Measurements from ENCODE around the gene NUP214. TPM values are rescaled to one million over a fixed set of nuclear protein-coding genes. Genes with fewer than 3 reads are reported as not detected.
"Not testable (repeated sequence)": the region's sequence is repeated elsewhere in the genome, so short reads cannot be mapped to it uniquely, and the experiment has no call there.

NUP214 gene
- total RNA-seq, 2 experiments from 2014 or later = 61.4 to 97.7 TPM

DNA sequence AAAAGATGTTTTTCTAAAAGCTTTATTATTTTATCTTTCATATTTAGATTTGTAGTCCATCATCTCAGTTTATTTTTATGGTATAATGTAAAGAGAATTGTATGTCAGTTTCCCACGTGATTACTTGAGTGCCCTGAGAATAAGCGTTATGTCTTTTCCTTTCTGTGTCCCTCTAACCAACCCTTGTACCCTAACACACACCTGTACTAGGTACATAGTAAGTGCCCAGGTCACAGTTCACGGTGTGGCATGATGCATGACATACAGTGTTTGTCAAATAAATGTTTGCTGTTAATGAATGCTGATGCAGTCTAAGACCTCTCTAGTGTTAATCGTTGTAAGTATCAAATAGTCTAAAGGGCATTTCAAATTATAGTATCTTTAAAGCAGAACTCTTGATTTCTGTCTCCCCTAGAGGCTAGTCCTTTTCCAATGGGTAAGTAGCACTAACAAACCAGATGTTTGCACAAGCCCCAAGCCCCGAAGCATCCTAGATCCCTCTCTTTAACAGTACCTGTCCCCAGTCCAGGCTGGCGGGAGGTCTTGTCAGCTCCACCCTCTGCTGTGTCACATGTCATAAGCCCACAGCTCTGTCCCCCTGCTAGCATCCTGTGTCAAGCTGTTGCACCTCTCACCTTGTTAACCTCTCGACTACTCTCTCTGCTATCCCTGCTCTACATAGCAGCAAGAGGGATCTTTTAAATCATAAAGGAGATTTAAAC lies 23.7 kb downstream of the NUP214 start:
- ChIA-PET POLR2A (interaction anchor here (1.2 kb wide), 1 partner anchor 24 kb away, joined by 3 read pairs; the partner anchor contains the start of gene NUP214), CTCF (interaction anchor here (0.6 to 1.2 kb wide), 3 partner anchors 128 to 200 kb away, joined by 3 to 5 read pairs (median 3); no protein-coding TSS in a partner anchor)
- Mint-ChIP-seq H3K4me1 (peaks cover 12% of the 10 kb centered on the region), H3K27ac (no peak overlapping the region), H3K36me3 (ENCODE audit: low read depth) (peaks cover 60% of the 10 kb centered on the region), H3K9me3 (ENCODE audit: low read depth) (no peaks in the 10 kb centered on the region), H3K4me3 (no peak overlapping the region), H3K27me3 (no peaks in the 10 kb centered on the region)
- ATAC-seq = no peak
- intact Hi-C loops (cut with DNase I, micrococcal nuclease) = no loop called here
- DNase-seq = no peak

DNA sequence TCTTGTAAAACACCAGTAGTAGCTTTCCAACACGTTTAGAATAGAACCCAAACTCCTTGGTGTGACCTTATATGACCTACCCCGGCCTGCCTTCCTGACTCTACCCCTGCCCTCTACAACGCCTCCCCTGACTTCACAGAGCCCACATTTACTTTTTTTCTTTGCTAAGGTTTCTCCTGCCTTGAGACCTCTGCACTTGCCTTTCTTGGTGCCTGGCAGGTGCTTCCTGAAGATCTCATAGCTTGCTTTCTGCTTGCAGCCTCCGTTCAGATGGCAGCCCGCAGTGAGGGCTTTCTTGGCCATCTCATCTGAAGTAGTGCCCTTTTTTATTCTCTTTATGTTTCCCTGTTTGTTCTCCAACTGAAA lies 24.3 kb downstream of the NUP214 start:
- peaks cover 12% of the 10 kb centered on the region for H3K4me1 Mint-ChIP-seq
- POLR2A ChIA-PET = interaction anchor here (1.2 kb wide), 1 partner anchor 24 kb away, joined by 3 read pairs; the partner anchor contains the start of gene NUP214
- ATAC-seq (no peak), DNase-seq (no peak)
- CTCF ChIA-PET = interaction anchor here (0.8 to 1.2 kb wide), 3 partner anchors 65 to 200 kb away, joined by 3 to 5 read pairs (median 3); no protein-coding TSS in a partner anchor
- no peaks in the 10 kb centered on the region for H3K9me3 Mint-ChIP-seq (ENCODE audit: low read depth)
- H3K4me3 Mint-ChIP-seq = no peak overlapping the region
- no peaks in the 10 kb centered on the region for H3K27me3 Mint-ChIP-seq
- intact Hi-C loops (cut with DNase I, micrococcal nuclease) = no loop called here
- H3K36me3 Mint-ChIP-seq (ENCODE audit: low read depth) = peaks cover 60% of the 10 kb centered on the region
- H3K27ac Mint-ChIP-seq = peak overlapping the region; percentile 40

DNA sequence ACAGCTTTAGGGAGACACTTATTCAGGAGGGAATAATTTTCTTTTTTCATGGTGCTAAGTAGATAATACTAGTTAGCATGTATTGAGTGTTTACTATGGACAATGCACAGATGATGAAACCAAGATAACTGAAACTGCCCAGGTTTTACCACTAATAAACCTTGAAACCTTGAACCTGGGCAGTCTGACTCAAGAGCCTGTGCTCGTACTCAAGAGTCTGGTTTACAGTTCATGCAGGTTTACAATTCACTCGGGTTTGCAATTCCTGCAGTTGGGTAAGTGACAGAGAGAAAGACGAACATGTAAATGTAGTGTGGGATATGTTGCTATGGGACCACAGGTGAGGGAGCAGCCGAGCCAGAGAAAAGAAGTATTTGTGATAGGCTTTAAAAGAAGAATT lies 28.2 kb downstream of the NUP214 start:
- Mint-ChIP-seq H3K36me3 (ENCODE audit: low read depth) (peaks cover 52% of the 10 kb centered on the region), H3K27me3 (no peaks in the 10 kb centered on the region), H3K4me3 (no peak overlapping the region), H3K9me3 (ENCODE audit: low read depth) (no peaks in the 10 kb centered on the region), H3K27ac (no peak overlapping the region), H3K4me1 (peaks cover 12% of the 10 kb centered on the region)
- ATAC-seq (no peak), DNase-seq (no peak)
- ChIA-PET POLR2A (no interaction called here), CTCF (no interaction called here)
- intact Hi-C loops (cut with DNase I, micrococcal nuclease) = no loop called here

DNA sequence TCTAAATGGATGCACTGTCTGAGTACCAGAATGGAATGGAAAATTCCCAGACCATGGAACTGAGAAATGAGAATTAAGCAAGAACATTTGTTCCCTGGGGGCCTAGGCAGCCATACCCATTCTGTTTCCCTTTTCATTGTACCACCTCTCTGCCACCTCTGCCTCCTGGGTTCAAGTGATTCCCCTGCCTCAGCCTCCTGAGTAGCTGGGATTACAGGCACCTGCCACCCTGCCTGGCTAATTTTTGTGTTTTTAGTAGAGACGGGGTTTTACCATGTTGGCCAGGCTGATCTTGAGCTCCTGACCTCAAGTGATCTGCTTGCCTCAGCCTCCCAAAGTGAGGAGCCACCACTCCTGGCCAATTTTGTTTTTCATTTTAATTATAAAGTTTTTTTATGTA lies 33.3 kb downstream of the NUP214 start:
- peaks cover 46% of the 10 kb centered on the region for H3K36me3 Mint-ChIP-seq (ENCODE audit: low read depth)
- ATAC-seq; H3K27ac Mint-ChIP-seq; H3K27me3 Mint-ChIP-seq; H3K4me1 Mint-ChIP-seq; intact Hi-C loops (cut with DNase I, micrococcal nuclease); POLR2A ChIA-PET; DNase-seq; H3K4me3 Mint-ChIP-seq; H3K9me3 Mint-ChIP-seq (ENCODE audit: low read depth): not testable (repeated sequence)
- CTCF ChIA-PET = interaction anchor here (1.5 kb wide), 1 partner anchor 178 kb away, joined by 4 read pairs; no protein-coding TSS in a partner anchor

DNA sequence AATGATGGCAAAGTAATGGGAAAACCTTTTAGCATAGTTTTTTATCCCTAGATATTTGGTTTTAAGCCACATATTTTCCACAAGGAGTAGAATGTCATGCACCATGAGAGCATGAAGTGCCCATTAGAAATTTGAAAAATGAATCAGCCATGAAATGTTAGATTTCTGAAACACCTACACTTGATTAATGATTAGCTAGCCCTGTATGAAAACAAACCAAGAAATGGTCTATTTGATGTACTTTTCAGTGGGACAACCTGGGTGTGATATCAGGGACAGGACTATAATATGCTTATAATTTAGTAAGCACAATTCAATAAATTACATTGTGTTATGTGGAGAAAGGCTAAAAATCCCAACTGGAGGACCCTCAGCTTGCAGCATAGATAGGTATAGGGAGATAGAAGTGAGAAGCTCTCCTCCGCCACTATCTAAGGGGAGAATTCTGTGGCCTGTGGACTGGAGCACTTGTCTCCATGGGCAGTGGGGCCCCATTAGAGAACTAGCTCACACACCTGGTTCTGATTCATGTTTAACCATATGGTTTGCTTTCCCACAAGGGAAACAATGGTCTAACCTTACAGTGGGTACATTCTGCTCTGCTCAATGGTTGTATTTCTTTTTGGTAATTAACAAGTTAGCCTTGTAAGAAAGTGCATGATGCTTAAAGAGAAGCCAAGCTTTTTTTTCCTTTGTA lies 35.2 kb downstream of the NUP214 start:
- Mint-ChIP-seq H3K27ac (no peak overlapping the region), H3K4me3 (no peak overlapping the region), H3K9me3 (ENCODE audit: low read depth) (no peaks in the 10 kb centered on the region), H3K27me3 (no peaks in the 10 kb centered on the region), H3K36me3 (ENCODE audit: low read depth) (peaks cover 43% of the 10 kb centered on the region), H3K4me1 (no peaks in the 10 kb centered on the region)
- intact Hi-C loops (cut with DNase I, micrococcal nuclease) = no loop called here
- POLR2A ChIA-PET = interaction anchor here (0.6 kb wide), 1 partner anchor 23 kb away, joined by 7 read pairs; no protein-coding TSS in a partner anchor
- CTCF ChIA-PET = no interaction called here
- ATAC-seq (no peak), DNase-seq (no peak)

DNA sequence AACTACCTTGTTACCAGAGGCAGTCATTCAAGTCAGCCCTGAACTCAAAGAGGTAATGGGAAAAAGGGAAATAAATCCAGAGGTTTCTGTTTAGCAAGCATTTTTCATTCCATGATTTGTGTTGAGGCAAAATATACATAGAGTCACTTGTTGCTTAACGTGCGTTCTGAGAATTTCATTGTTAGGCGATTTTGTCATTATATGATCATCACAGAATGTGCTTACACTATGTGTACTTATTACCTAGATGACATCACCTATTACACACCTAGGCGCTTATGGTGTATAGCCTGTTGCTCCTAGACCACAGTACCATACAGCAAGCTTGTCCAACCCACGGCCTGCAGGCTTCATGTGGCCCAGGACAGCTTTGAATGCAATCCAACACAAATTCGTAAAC lies 36.2 kb downstream of the NUP214 start:
- no peak overlapping the region for H3K27ac Mint-ChIP-seq
- CTCF ChIA-PET = interaction anchor here (0.6 kb wide), 1 partner anchor 175 kb away, joined by 3 read pairs; no protein-coding TSS in a partner anchor
- POLR2A ChIA-PET = interaction anchor here (0.6 kb wide), 1 partner anchor 1051 kb away, joined by 3 read pairs; no protein-coding TSS in a partner anchor
- H3K4me3 Mint-ChIP-seq = no peak overlapping the region
- H3K4me1 Mint-ChIP-seq = no peaks in the 10 kb centered on the region
- H3K27me3 Mint-ChIP-seq = no peaks in the 10 kb centered on the region
- H3K9me3 Mint-ChIP-seq (ENCODE audit: low read depth) = no peaks in the 10 kb centered on the region
- peaks cover 45% of the 10 kb centered on the region for H3K36me3 Mint-ChIP-seq (ENCODE audit: low read depth)
- intact Hi-C loops (cut with DNase I, micrococcal nuclease) = no loop called here
- ATAC-seq = no peak
- no peak for DNase-seq

DNA sequence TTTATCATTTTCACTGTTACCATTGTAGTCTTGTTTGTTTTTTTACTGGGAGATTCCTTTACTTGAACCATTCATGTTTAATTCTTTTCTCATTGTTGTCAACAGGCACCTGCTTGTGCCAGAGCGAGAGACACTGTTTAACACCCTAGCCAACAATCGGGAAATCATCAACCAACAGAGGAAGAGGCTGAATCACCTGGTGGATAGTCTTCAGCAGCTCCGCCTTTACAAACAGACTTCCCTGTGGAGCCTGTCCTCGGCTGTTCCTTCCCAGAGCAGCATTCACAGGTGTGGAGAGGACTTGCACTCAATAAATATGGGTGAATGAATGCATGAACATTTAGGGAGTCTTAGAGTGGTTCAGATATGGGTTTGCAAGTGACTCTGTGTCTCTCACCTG lies 37.5 kb downstream of the NUP214 start:
- no peaks in the 10 kb centered on the region for H3K27me3 Mint-ChIP-seq
- CTCF ChIA-PET = no interaction called here
- ATAC-seq = no peak
- POLR2A ChIA-PET = interaction anchor here (0.7 kb wide), 1 partner anchor 14 kb away, joined by 3 read pairs; no protein-coding TSS in a partner anchor
- intact Hi-C loops (cut with DNase I, micrococcal nuclease) = no loop called here
- DNase-seq = no peak
- no peak overlapping the region for H3K27ac Mint-ChIP-seq
- no peaks in the 10 kb centered on the region for H3K9me3 Mint-ChIP-seq (ENCODE audit: low read depth)
- no peaks in the 10 kb centered on the region for H3K4me1 Mint-ChIP-seq
- H3K4me3 Mint-ChIP-seq = no peak overlapping the region
- H3K36me3 Mint-ChIP-seq (ENCODE audit: low read depth) = peaks cover 39% of the 10 kb centered on the region

DNA sequence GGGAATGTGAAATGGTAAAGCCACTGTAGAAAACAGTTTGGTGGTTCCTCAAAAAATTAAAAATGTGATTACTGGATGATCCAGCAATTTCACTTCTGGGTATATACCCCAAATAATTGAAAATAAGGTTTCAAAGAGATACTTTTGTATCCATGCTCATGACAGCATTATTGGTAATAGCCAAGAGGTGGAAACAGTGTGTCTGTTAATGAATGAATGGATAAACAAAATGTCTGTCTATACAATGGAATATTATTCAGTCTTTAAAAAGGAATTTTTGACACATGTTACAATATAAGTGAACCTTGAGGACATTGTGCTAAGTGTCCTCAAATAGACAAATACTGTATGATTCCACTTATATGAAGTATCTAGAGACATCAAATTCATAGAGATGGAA lies 40.1 kb downstream of the NUP214 start:
- POLR2A ChIA-PET = no interaction called here
- CTCF ChIA-PET = no interaction called here
- no peaks in the 10 kb centered on the region for H3K4me1 Mint-ChIP-seq
- H3K9me3 Mint-ChIP-seq (ENCODE audit: low read depth) = no peaks in the 10 kb centered on the region
- no peak for ATAC-seq
- H3K27me3 Mint-ChIP-seq = no peaks in the 10 kb centered on the region
- intact Hi-C loops (cut with DNase I, micrococcal nuclease) = no loop called here
- no peak for DNase-seq
- peaks cover 35% of the 10 kb centered on the region for H3K36me3 Mint-ChIP-seq (ENCODE audit: low read depth)
- H3K27ac Mint-ChIP-seq = no peak overlapping the region
- H3K4me3 Mint-ChIP-seq = no peak overlapping the region

DNA sequence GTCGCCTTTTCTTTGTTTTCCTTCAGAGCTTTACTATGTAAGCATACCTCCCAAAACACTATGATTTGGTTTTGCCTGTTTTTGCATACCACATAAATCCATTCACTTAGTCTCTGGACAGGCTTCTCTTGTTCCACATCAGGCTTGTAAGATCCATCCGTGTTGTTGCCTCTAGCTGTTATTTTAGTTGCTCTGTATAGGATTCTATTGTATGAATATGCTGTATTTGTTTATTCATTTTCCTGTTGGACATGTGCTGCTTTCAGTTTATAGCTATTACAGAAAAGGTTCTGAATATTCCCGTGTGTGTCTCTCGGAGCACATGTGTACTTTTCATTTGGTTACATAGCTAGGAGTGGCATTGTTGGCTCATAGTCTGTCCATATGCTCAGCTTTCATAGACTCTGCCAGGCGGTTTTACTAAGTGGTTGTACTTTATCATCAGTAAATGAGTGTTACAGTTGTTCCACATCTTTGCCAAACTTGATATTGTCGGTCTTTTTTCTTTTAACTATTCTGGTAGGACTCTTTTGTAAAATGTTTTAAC lies 41.8 kb downstream of the NUP214 start:
- ATAC-seq (no peak), DNase-seq (no peak)
- H3K9me3 Mint-ChIP-seq (ENCODE audit: low read depth) = no peaks in the 10 kb centered on the region
- no peaks in the 10 kb centered on the region for H3K4me1 Mint-ChIP-seq
- intact Hi-C loops (cut with DNase I, micrococcal nuclease) = no loop called here
- ChIA-PET POLR2A (no interaction called here), CTCF (interaction anchor here (1.5 to 2.3 kb wide), 2 partner anchors 14 to 169 kb away, joined by 8 to 9 read pairs; no protein-coding TSS in a partner anchor)
- H3K36me3 Mint-ChIP-seq (ENCODE audit: low read depth) = peaks cover 42% of the 10 kb centered on the region
- H3K27ac Mint-ChIP-seq = no peak overlapping the region
- no peak overlapping the region for H3K4me3 Mint-ChIP-seq
- no peaks in the 10 kb centered on the region for H3K27me3 Mint-ChIP-seq

DNA sequence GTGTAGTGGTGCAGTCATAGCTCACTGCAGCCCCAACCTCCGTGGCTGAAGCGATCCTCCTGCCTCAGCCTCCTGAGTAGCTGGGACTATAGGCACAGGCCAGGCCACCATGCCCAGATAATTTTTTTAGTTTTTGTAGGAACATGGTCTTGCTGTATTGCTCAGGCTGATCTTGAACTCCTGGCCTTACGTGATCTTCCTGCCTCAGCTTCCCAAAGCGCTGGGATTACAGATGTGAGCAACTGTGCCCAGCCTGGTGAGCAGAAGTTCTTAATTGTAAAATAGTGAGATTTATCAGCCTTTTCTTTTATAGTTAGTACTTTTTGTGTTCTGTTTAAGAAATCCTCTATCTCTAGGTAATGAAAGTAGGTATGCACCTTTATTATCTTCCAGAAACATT lies 42.5 kb downstream of the NUP214 start:
- Mint-ChIP-seq H3K27me3 (no peaks in the 10 kb centered on the region), H3K9me3 (ENCODE audit: low read depth) (no peaks in the 10 kb centered on the region), H3K4me3 (no peak overlapping the region), H3K27ac (no peak overlapping the region), H3K36me3 (ENCODE audit: low read depth) (peaks cover 44% of the 10 kb centered on the region), H3K4me1 (no peaks in the 10 kb centered on the region)
- ChIA-PET POLR2A (interaction anchor here (0.7 kb wide), 1 partner anchor 367 kb away, joined by 3 read pairs; no protein-coding TSS in a partner anchor), CTCF (interaction anchor here (0.6 to 2.3 kb wide), 3 partner anchors 9 to 168 kb away, joined by 3 to 9 read pairs (median 5); no protein-coding TSS in a partner anchor)
- DNase-seq (no peak), ATAC-seq (no peak)
- intact Hi-C loops (cut with DNase I, micrococcal nuclease) = no loop called here

DNA sequence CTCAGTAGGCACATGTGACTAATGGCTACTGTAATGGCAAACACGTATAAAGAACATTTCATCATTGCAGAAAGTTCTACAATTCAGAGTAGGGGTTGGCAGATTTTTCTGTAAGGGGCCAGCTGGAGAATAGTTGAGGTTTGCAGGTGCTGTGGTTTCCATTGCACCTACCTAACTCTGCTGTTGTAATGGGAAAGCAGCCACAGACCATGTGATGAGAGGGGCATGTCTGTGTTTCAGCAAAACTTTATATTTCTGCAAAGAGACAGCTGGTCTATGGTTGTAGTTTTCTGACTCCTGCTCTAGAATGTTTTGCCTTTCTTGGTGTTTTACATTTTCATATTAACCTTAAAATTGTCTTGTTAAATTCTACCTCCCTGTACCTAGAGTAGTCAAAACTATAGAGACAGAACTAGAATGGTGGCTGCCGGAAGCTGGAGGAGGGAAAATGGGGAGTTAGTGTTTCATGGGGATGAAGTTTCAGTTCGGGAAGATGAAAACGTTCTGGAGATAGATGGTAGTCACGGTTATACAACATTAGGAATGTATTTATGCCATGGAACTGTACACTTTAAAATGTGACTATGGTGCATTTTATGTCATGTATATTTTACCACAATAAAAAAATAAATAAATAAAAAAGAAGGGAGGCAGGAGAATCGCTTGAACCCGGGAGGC lies 44.3 kb downstream of the NUP214 start:
- Mint-ChIP-seq H3K9me3 (ENCODE audit: low read depth) (no peaks in the 10 kb centered on the region), H3K36me3 (ENCODE audit: low read depth) (peaks cover 37% of the 10 kb centered on the region), H3K4me3 (no peak overlapping the region), H3K4me1 (no peaks in the 10 kb centered on the region), H3K27me3 (no peaks in the 10 kb centered on the region), H3K27ac (no peak overlapping the region)
- DNase-seq = no peak
- no peak for ATAC-seq
- CTCF ChIA-PET = interaction anchor here (0.5 to 1.9 kb wide), 3 partner anchors 9 to 167 kb away, joined by 3 to 5 read pairs (median 3); no protein-coding TSS in a partner anchor
- POLR2A ChIA-PET = no interaction called here
- intact Hi-C loops (cut with DNase I, micrococcal nuclease) = no loop called here
